GM10248 (cell line): ENCODE data around the gene MUC5AC.

Source experiments
- CTCF ChIA-PET: fragments of 300-600 bp; sonication (Branson Sonifier 250); formaldehyde crosslinking; extraction: SDS; loops from one replicate; lab custom pipeline; 2021; ENCODE audit warnings: antibody characterized with exemption; lab: Yijun Ruan, JAX
- POLR2A ChIA-PET: fragments of 350-650 bp; sonication (Branson Sonifier 250); formaldehyde crosslinking; extraction: SDS; loops from one replicate; lab custom pipeline; 2020; ENCODE audit warnings: antibody characterized with exemption; lab: Yijun Ruan, JAX
- DNase-seq: peaks from one replicate; pipeline ENCODE4 v3.0.0; 2012; ENCODE audit errors: extremely low spot score
- CTCF ChIP-seq: IDR thresholded peaks from 2 replicates; pipeline ENCODE4 v1.5.1; 2012; ENCODE audit warnings: mild to moderate bottlenecking, low read depth; ENCODE audit errors: extremely low read depth, missing control alignments, control extremely low read depth

Gene MUC5AC

GRCh38 chr11:1202776-1203504 lies 45.2 kb downstream of the MUC5AC start:
- ChIA-PET POLR2A (no interaction called here), CTCF (interaction anchor here (0.8 to 2.6 kb wide), 9 partner anchors 11 to 372 kb away, joined by 3 to 14 read pairs (median 3); no protein-coding TSS in a partner anchor)
- peak; percentile 95 for TF ChIP-seq CTCF
- DNase-seq = peak; percentile 88

DNA sequence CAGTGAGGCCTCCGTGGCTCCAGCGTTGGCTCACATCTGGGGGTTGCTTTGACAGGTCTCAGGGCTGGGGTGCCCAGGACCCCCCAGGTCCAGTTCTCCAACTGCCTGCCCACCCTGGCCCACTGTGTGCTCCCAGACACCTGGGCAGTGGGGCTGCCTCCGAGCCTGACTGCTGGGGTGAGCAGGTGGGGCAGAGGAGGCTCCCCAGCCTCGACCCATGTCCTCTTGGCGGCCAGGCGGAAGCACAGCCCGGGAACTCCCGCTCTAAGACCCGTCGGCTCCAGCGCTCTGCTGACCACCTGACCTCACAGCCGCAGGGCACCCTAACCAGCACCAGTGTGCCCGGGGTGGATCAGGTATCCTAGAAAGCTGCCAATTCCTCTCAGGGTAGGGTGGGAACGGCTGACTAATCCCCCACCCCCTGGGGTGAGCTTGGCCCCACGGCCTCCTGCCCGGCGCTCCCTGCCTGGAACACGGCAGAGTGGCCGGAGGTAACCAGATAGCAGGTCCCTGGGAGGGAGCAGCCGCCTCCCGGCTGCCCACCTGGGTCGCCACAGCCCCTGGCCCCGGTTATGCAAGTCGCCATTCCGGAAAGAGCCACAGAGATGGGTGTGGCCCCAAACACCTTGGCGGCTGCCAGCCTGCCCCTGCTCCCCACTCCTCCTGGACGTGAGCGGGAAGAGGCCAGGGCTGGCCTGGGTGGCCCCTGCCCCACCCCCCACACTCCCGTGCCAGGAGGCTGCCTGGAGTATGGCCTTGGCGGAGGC lies 45.9 kb downstream of the MUC5AC start:
- CTCF ChIA-PET = interaction anchor here (1.0 to 2.6 kb wide), 7 partner anchors 10 to 427 kb away, joined by 3 to 14 read pairs (median 6); no protein-coding TSS in a partner anchor
- TF ChIP-seq CTCF = no peak
- POLR2A ChIA-PET = no interaction called here
- DNase-seq = no peak

- ChIA-PET CTCF (interaction anchor here (0.9 to 2.6 kb wide), 5 partner anchors 9 to 426 kb away, joined by 4 to 8 read pairs (median 7); no protein-coding TSS in a partner anchor), POLR2A (no interaction called here)
- DNase-seq = no peak
- no peak for TF ChIP-seq CTCF
Observed at GRCh38 chr11:1204381-1205101, 46.8 kb downstream of the MUC5AC start.

- DNase-seq = no peak
- TF ChIP-seq CTCF = no peak
- POLR2A ChIA-PET = no interaction called here
- CTCF ChIA-PET = interaction anchor here (0.9 to 2.6 kb wide), 5 partner anchors 8 to 426 kb away, joined by 4 to 8 read pairs (median 7); no protein-coding TSS in a partner anchor
Observed at GRCh38 chr11:1205121-1205986, 47.6 kb downstream of the MUC5AC start.

GRCh38 chr11:1205987-1206331 lies 48.2 kb downstream of the MUC5AC start:
- no peak for DNase-seq
- TF ChIP-seq CTCF = no peak
- CTCF ChIA-PET = no interaction called here
- POLR2A ChIA-PET = no interaction called here
